Neuronal stem cell (in vitro differentiated cells): ENCODE measurements around the gene MGAT4C.

ENCODE experiments used
- DNase-seq: peaks from one replicate; pipeline ENCODE4 v3.0.0-alpha.2; 2013; ENCODE audit warnings: low spot score
- H2AFZ ChIP-seq: one replicate; pipeline ENCODE4 v1.6.1; 2013; ENCODE audit warnings: mild to moderate bottlenecking, low read length, inconsistent platforms
- H2AK5ac ChIP-seq: 2 replicates; pipeline ENCODE4 v1.6.1; 2013; ENCODE audit warnings: low read depth, mild to moderate bottlenecking, inconsistent platforms, low read length, moderate library complexity, mixed read lengths
- H2BK120ac ChIP-seq: 2 replicates; pipeline ENCODE4 v1.6.1; 2013; ENCODE audit warnings: low read depth, mild to moderate bottlenecking, inconsistent platforms, low read length, moderate library complexity, mixed read lengths
- H2BK12ac ChIP-seq: one replicate; pipeline ENCODE4 v1.6.1; 2013; ENCODE audit warnings: low read length, inconsistent platforms
- H2BK15ac ChIP-seq: 2 replicates; pipeline ENCODE4 v1.6.1; 2013; ENCODE audit warnings: mild to moderate bottlenecking, low read length, inconsistent platforms, mixed read lengths
- H2BK5ac ChIP-seq: one replicate; pipeline ENCODE4 v1.6.1; 2013; ENCODE audit warnings: inconsistent platforms, mild to moderate bottlenecking, low read length, moderate library complexity
- H3K14ac ChIP-seq: one replicate; pipeline ENCODE4 v1.6.1; 2013; ENCODE audit warnings: low read length, inconsistent platforms
- H3K18ac ChIP-seq: 2 replicates; pipeline ENCODE4 v1.6.1; 2013; ENCODE audit warnings: low read length, inconsistent platforms
- H3K23ac ChIP-seq: 2 replicates; pipeline ENCODE4 v1.6.1; 2013; ENCODE audit warnings: low read depth, mild to moderate bottlenecking, mixed read lengths, low read length, inconsistent platforms; ENCODE audit not compliant: poor library complexity
- H3K27ac ChIP-seq: replicated peaks from 3 replicates; pipeline ENCODE4 v1.5.1; 2013; ENCODE audit warnings: low read length, inconsistent platforms
- H3K27me3 ChIP-seq, 3 experiments: 2 replicates each; pipeline ENCODE4 v1.6.1; 2013; ENCODE audit warnings: low read length in 3 of 3, mild to moderate bottlenecking in 2 of 3, inconsistent platforms in 1 of 3, low read depth in 1 of 3, mixed read lengths in 1 of 3, moderate library complexity in 1 of 3; ENCODE audit not compliant: control insufficient read depth in 3 of 3, insufficient read depth in 3 of 3
- H3K36me3 ChIP-seq, 2 donors: replicated peaks in 1 of 2; 2 replicates each; pipeline ENCODE4 v1.6.1; 2013; ENCODE audit warnings: low read length in 2 of 2; ENCODE audit not compliant: control insufficient read depth in 2 of 2, insufficient read depth in 2 of 2
- H3K4ac ChIP-seq: 2 replicates; pipeline ENCODE4 v1.6.1; 2013; ENCODE audit warnings: inconsistent platforms, mild to moderate bottlenecking, low read length, moderate library complexity
- H3K4me1 ChIP-seq, 2 donors: 1 replicate in 1 of 2; 2 replicates in 1 of 2; pipeline ENCODE4 v1.6.1; 2013; ENCODE audit warnings: low read length in 2 of 2, low read depth in 1 of 2; ENCODE audit not compliant: control insufficient read depth in 2 of 2, insufficient read depth in 1 of 2
- H3K4me2 ChIP-seq: one replicate; pipeline ENCODE4 v1.6.1; 2013; ENCODE audit warnings: mild to moderate bottlenecking, low read length, inconsistent platforms; ENCODE audit not compliant: insufficient read depth, poor library complexity, severe bottlenecking
- H3K4me3 ChIP-seq, 2 donors: 2 replicates each; pipeline ENCODE4 v1.5.1; 2013; ENCODE audit warnings: low read length in 2 of 2, mild to moderate bottlenecking in 2 of 2, inconsistent platforms in 1 of 2, moderate library complexity in 1 of 2
- H3K79me1 ChIP-seq: one replicate; pipeline ENCODE4 v1.6.1; 2013; ENCODE audit warnings: low read depth, mild to moderate bottlenecking, inconsistent platforms, low read length, moderate library complexity
- H3K9ac ChIP-seq: one replicate; pipeline ENCODE4 v1.6.1; 2013; ENCODE audit warnings: mild to moderate bottlenecking, low read depth, low read length, inconsistent platforms; ENCODE audit not compliant: poor library complexity
- H3K9me3 ChIP-seq, 2 donors: replicated peaks in 1 of 2; 2 replicates each; pipeline versions ENCODE3 to v1.6.1; 2013; ENCODE audit warnings: low read length in 2 of 2, mild to moderate bottlenecking in 2 of 2, inconsistent platforms in 1 of 2, low read depth in 1 of 2, mixed read lengths in 1 of 2, moderate library complexity in 1 of 2; ENCODE audit not compliant: control insufficient read depth in 2 of 2, insufficient read depth in 1 of 2
- H4K8ac ChIP-seq: one replicate; pipeline ENCODE4 v1.6.1; 2013; ENCODE audit warnings: low read depth, mild to moderate bottlenecking, inconsistent platforms, low read length, moderate library complexity
- H4K91ac ChIP-seq: one replicate; pipeline ENCODE4 v1.6.1; 2013; ENCODE audit warnings: low read length, low read depth, mild to moderate bottlenecking, inconsistent platforms; ENCODE audit not compliant: poor library complexity
- WGBS, 2 donors: extraction: QIAGEN DNeasy Blood & Tissue Kit; methylation state at CpG; one replicate each; pipeline ENCODE4 v1.1.7; 2013; ENCODE audit warnings: missing lambda C conversion rate in 2 of 2, mixed read lengths in 1 of 2; ENCODE audit not compliant: insufficient read length in 2 of 2, insufficient replicate concordance in 1 of 2; ENCODE audit errors: extremely low coverage in 2 of 2; 5-methylcytosine and 5-hydroxymethylcytosine counted together

MGAT4C gene

DNA sequence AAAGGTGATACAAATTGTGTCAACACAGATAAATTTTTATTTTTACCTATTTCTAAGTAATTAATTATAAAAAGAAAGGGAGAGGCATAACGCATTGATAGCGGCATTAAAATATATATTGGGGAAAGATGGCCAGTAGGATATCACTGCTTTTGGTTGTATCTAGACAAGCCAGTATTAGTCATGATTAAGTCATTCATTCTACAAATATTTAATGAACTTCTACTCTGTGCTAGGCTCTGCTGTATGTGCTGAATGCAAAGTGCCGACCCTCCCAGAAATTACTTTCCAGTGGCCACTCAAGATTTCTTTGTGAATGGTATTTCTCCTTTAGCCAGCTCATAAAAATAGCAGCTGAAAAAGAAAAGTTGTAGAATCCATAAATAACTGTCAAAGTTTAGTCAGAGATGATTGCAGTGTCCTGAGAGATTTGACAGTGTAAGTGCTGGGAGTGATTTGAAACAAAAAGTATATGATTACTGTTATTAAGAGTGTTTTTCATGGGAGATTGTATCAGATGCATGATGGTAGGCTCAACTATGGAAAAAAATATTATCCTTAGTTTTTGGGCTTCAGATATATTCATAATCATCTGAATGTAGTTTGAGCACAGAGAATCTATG, 133.2 kb downstream of the MGAT4C start:
- Histone ChIP-seq H3K4ac (no peak overlapping the region), H3K27ac (no peak overlapping the region)

DNA sequence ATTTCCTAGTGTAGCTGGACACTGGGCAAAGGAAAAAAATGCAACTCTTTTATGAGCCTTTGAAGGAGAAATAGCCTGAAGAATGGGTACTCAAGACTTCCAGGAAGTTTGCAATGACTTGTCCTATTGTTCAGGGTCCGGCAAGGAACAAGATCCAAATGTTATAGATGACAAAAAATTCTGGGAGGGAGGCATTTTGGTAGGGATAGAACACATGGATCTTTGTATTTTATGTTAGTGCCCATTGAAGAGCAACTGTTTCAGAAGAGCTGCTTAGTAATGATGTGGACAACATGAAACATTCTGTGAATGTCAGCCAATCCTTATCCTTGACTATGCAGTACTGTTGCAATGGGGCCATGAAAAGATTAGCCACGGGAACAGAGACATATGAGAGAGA, 138.0 kb downstream of the MGAT4C start:
- Histone ChIP-seq H3K4ac (no peak overlapping the region), H3K23ac (no peak overlapping the region), H3K27ac (no peak overlapping the region), H3K9me3 (no peaks in the 10 kb centered on the region), H2BK120ac (no peak overlapping the region), H3K36me3 (no peaks in the 10 kb centered on the region), H4K8ac (no peak overlapping the region), H2AFZ (no peak overlapping the region), H3K79me1 (no peaks in the 10 kb centered on the region), H3K4me1 (no peaks in the 10 kb centered on the region), H4K91ac (no peak overlapping the region), H2BK15ac (no peak overlapping the region), H3K4me3 (no peak overlapping the region), H3K27me3 (no peaks in the 10 kb centered on the region), H3K14ac (no peak overlapping the region), H3K18ac (no peak overlapping the region), H3K4me2 (no peak overlapping the region), H3K9ac (no peak overlapping the region), H2AK5ac (no peak overlapping the region), H2BK12ac (no peak overlapping the region), H2BK5ac (no peak overlapping the region)
- no CpG with 5 or more reads among the region's 2 CpGs for WGBS, 2 donors
- no peak for DNase-seq

More for the DNA sequence above, 133.2 kb downstream of the MGAT4C start:
- H2BK12ac ChIP-seq = no peak overlapping the region
- no peak overlapping the region for H3K4me3 ChIP-seq
- no peak overlapping the region for H3K14ac ChIP-seq
- H2BK15ac ChIP-seq = no peak overlapping the region
- no CpG with 5 or more reads among the region's 3 CpGs for WGBS, 2 donors
- H3K27me3 ChIP-seq = no peaks in the 10 kb centered on the region
- H3K4me2 ChIP-seq = no peak overlapping the region
- H3K36me3 ChIP-seq = no peaks in the 10 kb centered on the region
- H2AFZ ChIP-seq = no peak overlapping the region
- H4K91ac ChIP-seq = no peak overlapping the region
- H2BK5ac ChIP-seq = no peak overlapping the region
- DNase-seq = no peak
- no peak overlapping the region for H2AK5ac ChIP-seq
- no peaks in the 10 kb centered on the region for H3K9me3 ChIP-seq
- H3K9ac ChIP-seq = no peak overlapping the region
- H3K23ac ChIP-seq = no peak overlapping the region
- H2BK120ac ChIP-seq = no peak overlapping the region
- H4K8ac ChIP-seq = no peak overlapping the region
- no peak overlapping the region for H3K18ac ChIP-seq
- H3K79me1 ChIP-seq = no peaks in the 10 kb centered on the region
- peaks cover 0 to 1% of the 10 kb centered on the region in 2 donors for H3K4me1 ChIP-seq

DNA sequence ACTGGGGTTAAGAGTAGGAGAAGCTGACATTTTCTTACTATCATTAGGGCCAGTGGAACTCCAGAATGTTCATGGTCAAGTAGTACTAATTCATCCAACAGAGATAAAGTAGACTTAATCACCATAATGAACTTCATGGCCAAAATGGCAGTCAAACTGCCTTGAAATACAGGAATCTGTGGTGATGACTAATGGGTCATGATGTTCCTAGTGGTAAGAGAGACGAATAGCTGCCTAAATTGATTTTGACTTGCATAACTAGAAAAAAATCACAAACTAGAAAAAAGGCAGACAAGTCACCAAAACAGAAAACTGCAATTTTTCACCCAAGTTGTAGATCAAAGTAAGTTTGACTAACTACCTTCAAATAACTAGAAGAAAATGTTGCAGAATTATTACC, 138.5 kb downstream of the MGAT4C start:
- no peak overlapping the region for H3K14ac ChIP-seq
- H3K79me1 ChIP-seq = no peaks in the 10 kb centered on the region
- no peak overlapping the region for H2BK5ac ChIP-seq
- H3K4ac ChIP-seq = no peak overlapping the region
- DNase-seq = no peak
- no peak overlapping the region for H2BK12ac ChIP-seq
- no peak overlapping the region for H2AFZ ChIP-seq
- no peak overlapping the region for H4K91ac ChIP-seq
- no peaks in the 10 kb centered on the region for H3K4me1 ChIP-seq
- no peak overlapping the region for H3K23ac ChIP-seq
- H3K4me2 ChIP-seq = no peak overlapping the region
- no CpG with 5 or more reads among the region's 1 CpG for WGBS, 2 donors
- H3K18ac ChIP-seq = no peak overlapping the region
- H3K27me3 ChIP-seq = no peaks in the 10 kb centered on the region
- no peaks in the 10 kb centered on the region for H3K36me3 ChIP-seq
- no peak overlapping the region for H4K8ac ChIP-seq
- no peak overlapping the region for H3K9ac ChIP-seq
- no peaks in the 10 kb centered on the region for H3K9me3 ChIP-seq
- H2AK5ac ChIP-seq = no peak overlapping the region
- no peak overlapping the region for H3K4me3 ChIP-seq
- no peak overlapping the region for H3K27ac ChIP-seq
- no peak overlapping the region for H2BK15ac ChIP-seq
- H2BK120ac ChIP-seq = no peak overlapping the region

DNA sequence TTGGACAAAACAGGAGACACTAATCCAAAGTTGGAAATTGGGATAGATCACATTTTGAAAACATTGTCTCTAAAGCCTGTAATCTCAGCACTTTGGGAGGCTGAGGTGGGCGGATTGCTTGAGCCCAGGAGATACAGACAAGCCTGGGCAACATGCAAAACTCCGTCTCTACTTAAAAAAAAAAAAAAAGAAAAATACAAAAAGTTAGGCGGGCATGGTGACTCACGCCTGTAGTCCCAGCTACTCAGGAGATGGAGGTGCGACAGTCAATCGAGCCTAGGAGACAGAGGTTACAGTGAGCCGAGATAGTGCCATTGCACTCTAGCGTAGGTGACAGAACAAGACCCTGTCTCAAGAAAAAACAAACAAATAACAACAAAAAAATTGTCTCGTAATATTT, 152.1 kb downstream of the MGAT4C start:
- WGBS, 2 donors = no CpG with 5 or more reads among the region's 9 CpGs
- no peak overlapping the region for H3K9ac ChIP-seq

More for the DNA sequence above, 152.1 kb downstream of the MGAT4C start:
- Histone ChIP-seq H2BK12ac (no peak overlapping the region), H3K23ac (no peak overlapping the region), H3K36me3 (no peaks in the 10 kb centered on the region), H3K4ac (no peak overlapping the region), H2BK120ac (no peak overlapping the region), H4K91ac (no peak overlapping the region), H3K79me1 (no peaks in the 10 kb centered on the region), H3K27me3 (no peaks in the 10 kb centered on the region), H2AK5ac (no peak overlapping the region), H4K8ac (no peak overlapping the region), H2AFZ (no peak overlapping the region), H3K4me1 (no peaks in the 10 kb centered on the region), H2BK5ac (no peak overlapping the region), H3K18ac (no peak overlapping the region), H3K9me3 (no peaks in the 10 kb centered on the region), H3K4me3 (no peak overlapping the region), H3K14ac (no peak overlapping the region), H3K27ac (no peak overlapping the region), H3K4me2 (no peak overlapping the region), H2BK15ac (no peak overlapping the region)
- DNase-seq = no peak
